Measurements from ENCODE around the gene PKP2. TPM values are rescaled to one million over a fixed set of nuclear protein-coding genes. Genes with fewer than 3 reads are reported as not detected.

PKP2 gene
- polyA plus RNA-seq, 1 experiment: 0.02 TPM

GRCh38 chr12:32777691-32778175 is 118.8 kb downstream of the PKP2 start:
- Histone ChIP-seq H3K27me3 (ENCODE audit: control insufficient read depth, insufficient read depth, low read length) (no peaks in the 10 kb centered on the region), H3K4me3 (ENCODE audit: low read depth, low read length) (no peak overlapping the region), H3K27ac (ENCODE audit: low read depth, low read length) (no peak overlapping the region), H3K9me3 (ENCODE audit: control insufficient read depth, insufficient read depth, low read length) (no peaks in the 10 kb centered on the region)
- no peak for TF ChIP-seq CTCF (IDR thresholded peaks at IDR 0.05; ENCODE audit: low read depth, low read length)
- no peak for DNase-seq (ENCODE audit: low read depth, low spot score)
- POLR2A ChIA-PET: no interaction called here
- CTCF ChIA-PET: no interaction called here

DNA sequence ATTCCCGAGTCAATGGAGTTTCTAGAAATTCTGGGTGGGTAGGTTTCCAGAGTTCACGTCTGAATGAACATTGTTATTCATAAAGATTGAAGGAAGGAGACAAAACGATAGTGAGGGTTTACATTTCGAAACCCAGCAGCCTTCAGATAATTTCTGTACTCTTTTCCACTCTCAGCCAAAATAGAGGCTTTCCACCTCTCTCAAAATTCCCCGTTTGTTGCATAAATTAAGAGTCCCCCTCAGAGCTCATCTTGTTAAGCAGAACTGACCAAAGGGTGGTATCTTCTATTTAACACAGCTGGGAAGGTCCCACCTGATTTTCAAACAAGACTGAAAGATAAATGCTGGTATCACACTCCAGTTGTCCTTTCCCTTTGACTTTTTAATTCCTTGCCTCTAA is 119.4 kb downstream of the PKP2 start:
- Histone ChIP-seq H3K4me3 (ENCODE audit: low read depth, low read length) (no peak overlapping the region), H3K9me3 (ENCODE audit: control insufficient read depth, insufficient read depth, low read length) (no peaks in the 10 kb centered on the region), H3K27me3 (ENCODE audit: control insufficient read depth, insufficient read depth, low read length) (no peaks in the 10 kb centered on the region), H3K27ac (ENCODE audit: low read depth, low read length) (no peak overlapping the region)
- ChIA-PET POLR2A (no interaction called here), CTCF (no interaction called here)
- TF ChIP-seq CTCF (IDR thresholded peaks at IDR 0.05; ENCODE audit: low read depth, low read length): no peak
- no peak for DNase-seq (ENCODE audit: low read depth, low spot score)

- POLR2A ChIA-PET: no interaction called here
- no peak for TF ChIP-seq CTCF (IDR thresholded peaks at IDR 0.05; ENCODE audit: low read depth, low read length)
- Histone ChIP-seq H3K9me3 (ENCODE audit: control insufficient read depth, insufficient read depth, low read length) (no peaks in the 10 kb centered on the region), H3K27ac (ENCODE audit: low read depth, low read length) (no peak overlapping the region), H3K27me3 (ENCODE audit: control insufficient read depth, insufficient read depth, low read length) (no peaks in the 10 kb centered on the region), H3K4me3 (ENCODE audit: low read depth, low read length) (no peak overlapping the region)
- DNase-seq (ENCODE audit: low read depth, low spot score): no peak
- CTCF ChIA-PET: no interaction called here
Measured at GRCh38 chr12:32776258-32776657, 120.3 kb downstream of the PKP2 start.

GRCh38 chr12:32773691-32774090 is 122.9 kb downstream of the PKP2 start:
- Histone ChIP-seq H3K4me3 (ENCODE audit: low read depth, low read length) (no peak overlapping the region), H3K27me3 (ENCODE audit: control insufficient read depth, insufficient read depth, low read length) (no peaks in the 10 kb centered on the region), H3K9me3 (ENCODE audit: control insufficient read depth, insufficient read depth, low read length) (no peaks in the 10 kb centered on the region), H3K27ac (ENCODE audit: low read depth, low read length) (no peak overlapping the region)
- CTCF ChIA-PET: interaction anchor here (0.6 to 1.7 kb wide), 3 partner anchors 8 to 1503 kb away, joined by 3 to 9 read pairs (median 3); partner anchors contain the start of gene YARS2
- TF ChIP-seq CTCF (IDR thresholded peaks at IDR 0.05; ENCODE audit: low read depth, low read length): no peak
- DNase-seq (ENCODE audit: low read depth, low spot score): no peak
- POLR2A ChIA-PET: no interaction called here

GRCh38 chr12:32770141-32770540 is 126.4 kb downstream of the PKP2 start:
- Histone ChIP-seq H3K27me3 (ENCODE audit: control insufficient read depth, insufficient read depth, low read length) (no peaks in the 10 kb centered on the region), H3K9me3 (ENCODE audit: control insufficient read depth, insufficient read depth, low read length) (no peaks in the 10 kb centered on the region), H3K4me3 (ENCODE audit: low read depth, low read length) (no peak overlapping the region), H3K27ac (ENCODE audit: low read depth, low read length) (no peak overlapping the region)
- DNase-seq (ENCODE audit: low read depth, low spot score): no peak
- CTCF ChIA-PET: interaction anchor here (1.1 to 2.0 kb wide), 2 partner anchors 14 to 1273 kb away, joined by 3 to 9 read pairs; partner anchors contain the start of gene YARS2
- POLR2A ChIA-PET: no interaction called here
- TF ChIP-seq CTCF (IDR thresholded peaks at IDR 0.05; ENCODE audit: low read depth, low read length): no peak

Measured in AG04450 (cell line).